Adrenal gland (tissue), 5 donors: ENCODE results near the gene RAB4A.

ENCODE experiments used
- CTCF ChIP-seq, 6 experiments: fragments of 450-650 bp in 4 of 6; fragments of 200-600 bp in 2 of 6; sonication (generic) in 1 of 6; IDR thresholded peaks; 1 replicate in 5 of 6; 2 replicates in 1 of 6; pipeline versions ENCODE4 v1.5.1 to v1.8.0; 2016 to 2021; ENCODE audit warnings: antibody characterized with exemption in 6 of 6, mild to moderate bottlenecking in 2 of 6, moderate library complexity in 1 of 6
- POLR2A ChIP-seq, 2 donors: fragments of 450-650 bp; IDR thresholded peaks; one replicate each; pipeline ENCODE4 v1.6.1; 2017; ENCODE audit warnings: antibody characterized with exemption in 2 of 2, mild to moderate bottlenecking in 2 of 2, moderate library complexity in 1 of 2
- donor health status: DM: no; HTN: no; CAD: no.

- no peak for TF ChIP-seq CTCF (IDR thresholded peaks at IDR 0.05)
- TF ChIP-seq POLR2A (IDR thresholded peaks at IDR 0.05): no peak
Measured at GRCh38 chr1:229316166-229316565, 45.3 kb downstream of the RAB4A start.
